Body of pancreas (tissue), 4 donors: ENCODE measurements around the gene LDB2. TPM values are rescaled to one million over a fixed set of nuclear protein-coding genes. Genes with fewer than 3 reads are reported as not detected.

Experiments used
- ATAC-seq: fragments of 150-250 bp; one replicate; pipeline ENCODE4 v1.9.1; 2016
- DNase-seq, 4 donors: peaks; one replicate each; pipeline ENCODE4 v3.0.0-alpha.2; 2019
- H3K27ac ChIP-seq, 4 donors: fragments of 200-600 bp; sonication (generic); 1 replicate in 3 of 4; 2 replicates in 1 of 4; pipeline versions ENCODE4 v1.5.1 to v1.6.1; 2016 to 2019; ENCODE audit warnings: mild to moderate bottlenecking in 1 of 4, mixed read lengths in 1 of 4, moderate library complexity in 1 of 4
- H3K27me3 ChIP-seq, 2 donors: fragments of 200-600 bp; sonication (generic); one replicate each; pipeline ENCODE4 v1.6.0; 2016; ENCODE audit warnings: mild to moderate bottlenecking in 1 of 2
- H3K36me3 ChIP-seq, 2 donors: fragments of 200-600 bp; sonication (generic); replicated peaks in 1 of 2; 2 replicates each; pipeline ENCODE4 v1.5.1; 2016; ENCODE audit warnings: low read depth in 2 of 2; ENCODE audit not compliant: insufficient read depth in 1 of 2
- H3K4me1 ChIP-seq: fragments of 200-600 bp; sonication (generic); one replicate; pipeline ENCODE4 v1.6.0; 2016
- H3K4me3 ChIP-seq, 2 donors: fragments of 200-600 bp; sonication (generic); 1 replicate in 1 of 2; 2 replicates in 1 of 2; pipeline ENCODE4 v1.5.1; 2016 to 2019
- H3K9me3 ChIP-seq, 3 donors: fragments of 200-600 bp; sonication (generic); 1 replicate in 2 of 3; 2 replicates in 1 of 3; pipeline ENCODE4 v1.5.1; 2016
- POLR2A ChIP-seq, 3 donors: fragments of 450-650 bp; IDR thresholded peaks; one replicate each; pipeline ENCODE4 v1.6.1; 2016; ENCODE audit warnings: antibody characterized with exemption in 3 of 3, mild to moderate bottlenecking in 2 of 3
- WGBS, 2 donors: methylation state at CpG; one replicate each; pipeline ENCODE4 v1.1.5; 2017; 5-methylcytosine and 5-hydroxymethylcytosine counted together
- intact Hi-C: fragments of 100-400 bp; cut with DNase I; formaldehyde crosslinking; loops from one replicate; pipeline ENCODE4 v1.15.1; 2023
- total RNA-seq, 2 donors: library from RNA; depleted of rRNA; stranded (reverse); fragments of >200 nt; gene quantifications; one replicate each; pipeline ENCODE4 v1.1.0, GENCODE V29; 2016
- TF ChIP-seq, protein P1 (sequence below), 7 experiments: fragments of 450-650 bp in 4 of 7; fragments of 200-600 bp in 3 of 7; sonication (generic) in 3 of 7; IDR thresholded peaks; one replicate each; pipeline ENCODE4 v1.5.1; 2016 to 2019; ENCODE audit warnings: antibody characterized with exemption in 7 of 7

The LDB2 gene
- total RNA-seq, 2 donors from 2014 or later = 14.8 to 16.5 TPM

- no peaks in the 10 kb centered on the region for H3K36me3 ChIP-seq
- ATAC-seq (no peak), DNase-seq (no peak)
- intact Hi-C loops = no loop called here
- TF ChIP-seq POLR2A (IDR thresholded peaks at IDR 0.05) = no peak
- TF ChIP-seq, protein P1, sequence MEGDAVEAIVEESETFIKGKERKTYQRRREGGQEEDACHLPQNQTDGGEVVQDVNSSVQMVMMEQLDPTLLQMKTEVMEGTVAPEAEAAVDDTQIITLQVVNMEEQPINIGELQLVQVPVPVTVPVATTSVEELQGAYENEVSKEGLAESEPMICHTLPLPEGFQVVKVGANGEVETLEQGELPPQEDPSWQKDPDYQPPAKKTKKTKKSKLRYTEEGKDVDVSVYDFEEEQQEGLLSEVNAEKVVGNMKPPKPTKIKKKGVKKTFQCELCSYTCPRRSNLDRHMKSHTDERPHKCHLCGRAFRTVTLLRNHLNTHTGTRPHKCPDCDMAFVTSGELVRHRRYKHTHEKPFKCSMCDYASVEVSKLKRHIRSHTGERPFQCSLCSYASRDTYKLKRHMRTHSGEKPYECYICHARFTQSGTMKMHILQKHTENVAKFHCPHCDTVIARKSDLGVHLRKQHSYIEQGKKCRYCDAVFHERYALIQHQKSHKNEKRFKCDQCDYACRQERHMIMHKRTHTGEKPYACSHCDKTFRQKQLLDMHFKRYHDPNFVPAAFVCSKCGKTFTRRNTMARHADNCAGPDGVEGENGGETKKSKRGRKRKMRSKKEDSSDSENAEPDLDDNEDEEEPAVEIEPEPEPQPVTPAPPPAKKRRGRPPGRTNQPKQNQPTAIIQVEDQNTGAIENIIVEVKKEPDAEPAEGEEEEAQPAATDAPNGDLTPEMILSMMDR (IDR thresholded peaks at IDR 0.05) = no peak
- 47 to 72% methylated on average over 3 of the region's 3 CpGs for WGBS, 2 donors
- H3K27me3 ChIP-seq = no peaks in the 10 kb centered on the region
- H3K9me3 ChIP-seq = no peaks in the 10 kb centered on the region
- no peak overlapping the region for H3K4me3 ChIP-seq
- H3K4me1 ChIP-seq = no peaks in the 10 kb centered on the region
- no peak overlapping the region for H3K27ac ChIP-seq
These were observed 318.6 kb downstream of the LDB2 start for GRCh38 chr4:16579866-16580265.

DNA sequence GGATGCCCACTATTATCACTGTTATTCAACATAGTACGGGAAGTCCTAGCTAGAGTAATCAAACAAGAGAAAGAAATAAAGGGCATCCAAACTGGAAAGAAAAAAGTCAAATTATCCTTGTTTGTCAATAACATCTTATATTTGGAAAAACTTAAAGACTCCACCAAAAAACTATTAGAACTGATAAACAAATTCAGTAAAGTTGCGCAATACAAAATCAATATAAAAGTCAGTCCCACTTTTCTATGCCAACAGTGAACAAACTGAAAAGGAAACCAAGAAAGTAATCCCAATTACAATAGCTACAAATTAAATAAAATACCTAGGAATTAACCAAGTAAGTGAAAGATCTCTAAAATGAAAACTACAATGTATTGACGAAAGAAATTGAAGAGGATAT lies 321.3 kb downstream of the LDB2 start:
- no peak overlapping the region for H3K4me3 ChIP-seq
- no peaks in the 10 kb centered on the region for H3K36me3 ChIP-seq
- TF ChIP-seq POLR2A (IDR thresholded peaks at IDR 0.05) = no peak
- TF ChIP-seq, protein P1 (IDR thresholded peaks at IDR 0.05) = no peak
- no peak overlapping the region for H3K27ac ChIP-seq
- no peaks in the 10 kb centered on the region for H3K9me3 ChIP-seq
- no peak for ATAC-seq
- no peak for DNase-seq
- H3K4me1 ChIP-seq = no peaks in the 10 kb centered on the region
- WGBS, 2 donors = 87 to 88% methylated on average over 3 of the region's 3 CpGs
- H3K27me3 ChIP-seq = no peaks in the 10 kb centered on the region
- intact Hi-C loops = no loop called here

DNA sequence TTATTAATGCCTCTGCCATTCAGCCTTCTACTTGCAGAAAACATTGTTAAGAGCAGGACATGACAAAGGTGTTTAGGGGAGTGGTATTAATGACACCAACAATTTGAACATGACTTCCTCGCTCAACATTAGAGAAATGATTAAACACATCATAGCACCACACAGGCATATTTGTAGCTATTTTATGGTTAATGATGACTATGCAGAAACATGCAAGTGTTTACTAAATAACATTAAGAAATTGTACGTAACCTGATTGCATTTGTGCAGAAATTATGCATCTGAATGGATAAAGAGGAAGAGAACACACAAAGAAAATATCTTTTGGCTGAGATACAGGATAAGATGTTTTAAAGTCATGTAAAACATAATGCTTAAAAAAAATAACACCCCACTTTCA lies 323.5 kb downstream of the LDB2 start:
- H3K9me3 ChIP-seq = no peaks in the 10 kb centered on the region
- ATAC-seq = no peak
- no peak overlapping the region for H3K4me3 ChIP-seq
- no peak for DNase-seq
- no peaks in the 10 kb centered on the region for H3K27me3 ChIP-seq
- 85 to 87% methylated on average over 2 of the region's 2 CpGs for WGBS, 2 donors
- no peak overlapping the region for H3K27ac ChIP-seq
- H3K36me3 ChIP-seq = no peaks in the 10 kb centered on the region
- TF ChIP-seq POLR2A (IDR thresholded peaks at IDR 0.05) = no peak
- H3K4me1 ChIP-seq = no peaks in the 10 kb centered on the region
- intact Hi-C loops = no loop called here

DNA sequence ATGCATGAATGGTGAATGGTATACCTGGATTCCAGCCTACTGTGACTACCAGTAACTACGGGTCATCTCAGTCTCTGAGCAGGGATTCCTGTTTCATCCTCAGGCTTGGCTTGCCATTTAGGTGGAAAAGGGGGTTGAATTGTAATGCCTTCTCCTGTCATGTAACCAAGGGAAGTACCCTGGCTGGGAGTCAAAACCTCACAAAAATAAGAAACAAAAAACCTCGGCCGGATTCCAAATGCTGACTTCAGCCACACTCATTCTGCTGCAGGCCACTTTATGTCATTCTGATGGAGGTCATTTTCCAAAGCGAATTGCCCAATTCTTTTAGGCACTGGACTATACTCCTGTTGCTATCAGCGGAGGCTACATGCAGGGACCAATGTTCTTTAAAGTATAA lies 324.7 kb downstream of the LDB2 start:
- H3K36me3 ChIP-seq = no peaks in the 10 kb centered on the region
- intact Hi-C loops = no loop called here
- peak; percentile 24 for ATAC-seq
- DNase-seq = peak in 1 of 4 donors; percentile 15
- TF ChIP-seq, protein P1 (IDR thresholded peaks at IDR 0.05) = no peak
- TF ChIP-seq POLR2A (IDR thresholded peaks at IDR 0.05) = no peak
- no peak overlapping the region for H3K4me3 ChIP-seq
- no peaks in the 10 kb centered on the region for H3K4me1 ChIP-seq
- WGBS, 2 donors = 71 to 83% methylated on average over 5 of the region's 5 CpGs
- no peaks in the 10 kb centered on the region for H3K9me3 ChIP-seq
- no peaks in the 10 kb centered on the region for H3K27me3 ChIP-seq
- H3K27ac ChIP-seq = no peak overlapping the region

DNA sequence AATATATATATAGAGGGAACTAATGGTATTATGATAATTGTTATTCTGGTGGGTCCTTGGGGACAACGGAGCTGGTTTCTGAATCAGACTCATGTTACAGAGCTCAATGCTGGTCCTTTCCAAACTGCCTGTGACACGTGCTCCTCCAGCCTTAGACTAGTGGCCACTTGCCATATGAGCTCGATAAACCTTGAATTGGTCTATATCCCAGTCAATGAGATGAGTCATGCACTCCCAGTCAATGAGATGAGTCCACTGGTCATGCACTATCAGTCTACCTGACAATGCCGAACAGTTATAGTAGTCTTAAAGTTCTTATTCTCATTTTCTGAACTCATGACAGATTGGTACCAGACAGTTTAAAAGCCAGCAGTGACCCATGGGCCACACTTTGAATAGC lies 325.2 kb downstream of the LDB2 start:
- ATAC-seq = no peak
- intact Hi-C loops = no loop called here
- no peaks in the 10 kb centered on the region for H3K36me3 ChIP-seq
- no peaks in the 10 kb centered on the region for H3K4me1 ChIP-seq
- WGBS, 2 donors = 81 to 91% methylated on average over 4 of the region's 4 CpGs
- H3K9me3 ChIP-seq = no peaks in the 10 kb centered on the region
- DNase-seq = no peak
- TF ChIP-seq, protein P1 (IDR thresholded peaks at IDR 0.05) = no peak
- TF ChIP-seq POLR2A (IDR thresholded peaks at IDR 0.05) = no peak
- no peak overlapping the region for H3K4me3 ChIP-seq
- no peaks in the 10 kb centered on the region for H3K27me3 ChIP-seq
- no peak overlapping the region for H3K27ac ChIP-seq
